22Rv1 (cell line): ENCODE measurements around the gene TOR1B.

Source experiments
- ZFX ChIP-seq: fragments of 450-650 bp; IDR thresholded peaks from 2 replicates; pipeline ENCODE4 v1.6.1; 2017; ENCODE audit warnings: antibody characterized with exemption, borderline replicate concordance
- TF ChIP-seq, protein P1 (sequence below): fragments of 450-650 bp; IDR thresholded peaks from 2 replicates; pipeline ENCODE4 v1.5.1; 2017; ENCODE audit warnings: mild to moderate bottlenecking

DNA sequence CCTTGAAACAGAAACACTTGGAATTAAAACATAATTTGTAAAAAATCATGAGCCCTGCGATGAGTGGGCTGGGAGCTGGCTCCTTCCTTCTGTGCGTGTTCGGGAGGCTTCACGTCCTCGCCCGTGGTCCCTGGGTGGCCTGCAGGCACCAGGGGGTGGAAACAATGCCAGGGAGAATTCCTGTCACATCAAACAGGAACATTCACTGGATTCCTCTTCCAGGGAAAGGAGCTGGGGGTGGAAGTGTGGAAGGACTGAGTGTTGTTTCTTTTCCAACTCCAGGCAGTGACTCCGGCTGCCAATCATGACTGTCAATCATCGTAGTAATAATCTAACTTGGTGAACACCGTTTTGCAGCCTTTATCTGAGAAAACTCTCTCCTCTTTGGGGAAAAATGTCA is 10.7 kb downstream of the TOR1B start:
- TF ChIP-seq, protein P1, sequence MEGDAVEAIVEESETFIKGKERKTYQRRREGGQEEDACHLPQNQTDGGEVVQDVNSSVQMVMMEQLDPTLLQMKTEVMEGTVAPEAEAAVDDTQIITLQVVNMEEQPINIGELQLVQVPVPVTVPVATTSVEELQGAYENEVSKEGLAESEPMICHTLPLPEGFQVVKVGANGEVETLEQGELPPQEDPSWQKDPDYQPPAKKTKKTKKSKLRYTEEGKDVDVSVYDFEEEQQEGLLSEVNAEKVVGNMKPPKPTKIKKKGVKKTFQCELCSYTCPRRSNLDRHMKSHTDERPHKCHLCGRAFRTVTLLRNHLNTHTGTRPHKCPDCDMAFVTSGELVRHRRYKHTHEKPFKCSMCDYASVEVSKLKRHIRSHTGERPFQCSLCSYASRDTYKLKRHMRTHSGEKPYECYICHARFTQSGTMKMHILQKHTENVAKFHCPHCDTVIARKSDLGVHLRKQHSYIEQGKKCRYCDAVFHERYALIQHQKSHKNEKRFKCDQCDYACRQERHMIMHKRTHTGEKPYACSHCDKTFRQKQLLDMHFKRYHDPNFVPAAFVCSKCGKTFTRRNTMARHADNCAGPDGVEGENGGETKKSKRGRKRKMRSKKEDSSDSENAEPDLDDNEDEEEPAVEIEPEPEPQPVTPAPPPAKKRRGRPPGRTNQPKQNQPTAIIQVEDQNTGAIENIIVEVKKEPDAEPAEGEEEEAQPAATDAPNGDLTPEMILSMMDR = no peak
- no peak for TF ChIP-seq ZFX
